Left renal cortex interstitium (tissue), 4 donors: ENCODE data around the gene OBSL1. TPM values are rescaled to one million over a fixed set of nuclear protein-coding genes. Genes with fewer than 3 reads are reported as not detected.

Experiments
- DNase-seq, 4 donors: peaks; one replicate each; pipeline ENCODE4 v3.0.0-alpha.2; 2013; ENCODE audit warnings: low read depth in 4 of 4, low spot score in 2 of 4, missing footprints in 1 of 4
- polyA plus RNA-seq, 4 donors: library from polyadenylated mRNA; unstranded; fragments of 120-200 nt; gene quantifications; one replicate each; pipeline ENCODE4 v1.2.1, GENCODE V29; 2013; ENCODE audit not compliant: insufficient read length in 4 of 4

OBSL1 gene
- 100 to 1,000 TPM; 127 to 208 (median 175) TPM for polyA plus RNA-seq

- DNase-seq: no peak
Observed at GRCh38 chr2:219571311-219572236, at the start of gene OBSL1. Gene OBSL1, minus strand, starts transcription at chr2:219571539. Its CDS starts 307 bp downstream, at chr2:219571232.

GRCh38 chr2:219620546-219620945 lies 49.2 kb upstream of the OBSL1 start:
- DNase-seq: no peak

- no peak for DNase-seq
Observed at GRCh38 chr2:219619235-219619634, 47.9 kb upstream of the OBSL1 start.

- no peak for DNase-seq
Observed at GRCh38 chr2:219618733-219619122, 47.4 kb upstream of the OBSL1 start.

- DNase-seq: no peak
Observed at GRCh38 chr2:219616550-219616949, 45.2 kb upstream of the OBSL1 start.

DNA sequence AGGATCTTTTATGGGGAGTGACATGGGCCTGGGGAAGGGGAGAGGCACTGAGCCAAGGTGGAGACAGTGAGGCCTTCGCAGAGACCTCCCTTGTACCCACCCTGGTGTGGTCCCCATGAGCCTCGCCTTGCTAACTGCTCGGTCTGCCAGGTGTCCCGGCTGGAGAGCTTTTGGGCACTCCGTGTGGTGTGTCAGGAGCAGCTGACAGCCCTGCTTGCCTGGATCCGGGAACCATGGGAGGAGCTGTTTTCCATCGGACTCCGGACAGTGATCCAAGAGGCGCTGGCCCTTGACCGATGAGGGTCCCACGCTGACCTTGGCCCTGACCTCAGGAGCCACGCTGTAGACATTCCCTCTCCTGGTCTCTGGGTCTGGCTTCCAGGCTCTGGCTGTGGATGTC lies 44.6 kb upstream of the OBSL1 start:
- DNase-seq: no peak

DNA sequence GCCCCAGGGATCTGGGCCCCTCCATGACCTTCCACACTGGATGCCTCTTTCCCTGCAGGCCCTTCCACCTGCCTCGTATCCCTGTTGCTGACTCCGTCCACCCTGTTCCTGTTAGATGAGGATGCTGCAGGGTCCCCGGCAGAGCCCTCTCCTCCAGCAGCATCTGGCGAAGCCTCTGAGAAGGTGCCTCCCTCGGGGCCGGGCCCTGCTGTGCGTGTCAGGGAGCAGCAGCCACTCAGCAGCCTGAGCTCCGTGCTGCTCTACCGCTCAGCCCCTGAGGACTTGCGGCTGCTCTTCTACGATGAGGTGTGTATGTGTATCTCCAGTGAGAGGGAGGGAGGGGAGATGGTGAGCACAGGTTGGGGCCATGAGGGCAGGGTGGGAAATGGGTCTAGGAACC lies 43.7 kb upstream of the OBSL1 start:
- no peak for DNase-seq

GRCh38 chr2:219614076-219614860 lies 42.9 kb upstream of the OBSL1 start:
- DNase-seq: no peak

GRCh38 chr2:219613461-219614070 lies 42.2 kb upstream of the OBSL1 start:
- no peak for DNase-seq

DNA sequence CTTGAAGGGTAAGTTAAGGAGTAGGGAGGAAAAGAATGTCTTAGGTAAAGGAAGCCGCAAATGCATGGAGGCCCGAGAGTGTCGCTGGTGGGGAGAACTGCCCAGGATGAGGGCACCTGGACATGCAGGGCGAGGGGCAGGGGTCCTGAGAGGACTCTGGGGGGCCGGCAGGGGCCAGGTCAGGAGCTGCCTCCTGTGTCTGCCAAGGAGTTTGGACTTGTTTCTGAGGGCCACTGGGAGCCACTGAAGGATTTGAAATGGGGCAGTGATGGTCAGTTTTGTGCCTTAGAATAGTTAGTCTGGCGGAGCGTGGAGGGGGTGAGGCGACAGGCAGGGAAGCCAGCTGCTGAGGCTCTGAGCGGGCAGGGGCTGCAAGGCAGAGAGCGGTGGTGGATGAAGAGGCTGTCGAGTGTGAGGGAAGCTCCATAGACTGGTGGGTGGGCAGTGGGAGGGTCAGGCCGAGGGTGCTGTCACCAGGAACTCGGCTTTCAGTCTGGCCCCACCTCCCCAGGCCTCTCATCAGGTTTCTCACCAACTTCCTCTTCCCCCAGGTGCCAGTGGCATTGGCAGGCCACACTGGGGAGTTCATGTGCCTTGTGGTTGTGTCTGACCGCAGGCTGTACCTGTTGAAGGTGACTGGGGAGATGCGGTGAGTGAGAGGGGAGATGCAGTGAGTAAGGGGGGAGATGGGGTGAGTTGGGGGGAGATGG lies 41.4 kb upstream of the OBSL1 start:
- DNase-seq: no peak

DNA sequence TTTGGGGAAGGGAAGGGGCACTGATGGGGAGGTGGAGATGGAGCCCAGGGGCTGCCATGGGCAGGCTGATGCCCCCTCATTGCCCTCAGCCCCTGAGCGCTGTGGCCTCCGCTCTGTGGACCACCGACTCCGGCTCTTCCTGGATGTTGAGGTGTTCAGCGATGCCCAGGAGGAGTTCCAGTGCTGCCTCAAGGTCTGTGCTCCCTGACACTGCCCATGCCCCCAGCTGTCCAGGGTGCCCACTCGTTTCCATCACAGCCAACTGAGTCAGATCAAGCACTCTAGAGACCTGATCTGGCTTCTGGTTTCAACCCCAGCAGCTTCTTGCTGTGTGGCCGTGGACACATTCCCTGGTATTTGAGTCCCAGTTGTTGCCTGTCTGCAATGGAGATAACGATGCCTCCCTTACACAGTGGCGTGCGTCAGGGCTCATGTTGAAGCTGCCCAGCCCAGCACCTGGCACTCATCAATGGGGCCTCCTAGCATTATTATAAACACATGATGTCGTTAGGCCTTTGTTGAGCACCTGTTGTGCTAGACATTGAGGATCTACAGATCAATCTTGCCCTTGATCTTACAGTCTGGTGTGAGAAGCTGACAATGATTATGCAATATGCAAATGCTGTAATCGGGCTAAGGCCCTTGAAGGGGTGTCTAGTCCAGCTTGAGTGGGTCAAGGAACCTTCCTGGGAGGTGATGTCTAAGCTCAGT lies 40.7 kb upstream of the OBSL1 start:
- DNase-seq: no peak

DNA sequence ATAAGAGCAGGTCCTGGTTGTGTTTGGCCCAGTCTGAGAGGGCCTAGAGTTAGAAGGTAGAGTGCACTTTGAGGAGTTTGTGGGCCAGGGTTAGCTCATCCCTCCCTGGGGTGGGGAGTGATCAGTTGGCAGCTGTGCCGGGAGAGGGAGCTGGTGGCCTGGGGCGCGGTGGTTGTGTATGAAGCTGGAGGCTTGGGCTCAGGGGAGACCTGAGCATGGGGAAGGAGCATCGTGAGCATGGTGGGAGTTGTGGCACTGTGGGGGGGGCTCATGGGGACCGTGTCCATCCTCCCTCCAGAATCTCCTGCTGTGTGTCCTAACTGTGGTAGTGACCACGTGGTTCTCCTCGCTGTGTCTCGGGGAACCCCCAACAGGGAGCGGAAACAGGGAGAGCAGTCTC lies 40.0 kb upstream of the OBSL1 start:
- no peak for DNase-seq

- no peak for DNase-seq
Observed at GRCh38 chr2:219609149-219609750, 37.9 kb upstream of the OBSL1 start.

DNA sequence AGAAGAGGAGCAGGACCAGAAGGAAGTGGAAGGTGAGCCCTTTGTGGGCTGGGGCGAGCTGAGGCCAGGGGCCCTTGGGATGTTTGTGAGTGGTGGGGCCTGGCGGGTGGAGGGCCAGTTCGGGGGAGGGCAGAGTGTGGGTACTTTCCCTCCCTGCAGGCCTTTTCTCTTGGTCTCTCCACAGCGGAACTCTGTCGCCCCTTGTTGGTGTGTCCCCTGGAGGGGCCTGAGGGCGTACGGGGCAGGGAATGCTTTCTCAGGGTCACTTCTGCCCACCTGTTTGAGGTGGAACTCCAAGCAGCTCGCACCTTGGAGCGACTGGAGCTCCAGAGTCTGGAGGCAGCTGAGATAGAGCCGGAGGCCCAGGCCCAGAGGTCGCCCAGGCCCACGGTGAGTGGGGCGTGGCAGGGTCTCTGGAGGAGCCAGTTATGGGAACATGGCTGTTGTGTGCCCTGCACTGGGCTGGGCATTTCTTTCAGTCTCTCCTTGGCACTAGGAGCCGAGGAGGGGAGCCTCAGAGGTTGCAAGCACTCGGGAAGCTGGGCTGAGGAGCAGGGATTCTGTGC lies 37.1 kb upstream of the OBSL1 start:
- DNase-seq: no peak

DNA sequence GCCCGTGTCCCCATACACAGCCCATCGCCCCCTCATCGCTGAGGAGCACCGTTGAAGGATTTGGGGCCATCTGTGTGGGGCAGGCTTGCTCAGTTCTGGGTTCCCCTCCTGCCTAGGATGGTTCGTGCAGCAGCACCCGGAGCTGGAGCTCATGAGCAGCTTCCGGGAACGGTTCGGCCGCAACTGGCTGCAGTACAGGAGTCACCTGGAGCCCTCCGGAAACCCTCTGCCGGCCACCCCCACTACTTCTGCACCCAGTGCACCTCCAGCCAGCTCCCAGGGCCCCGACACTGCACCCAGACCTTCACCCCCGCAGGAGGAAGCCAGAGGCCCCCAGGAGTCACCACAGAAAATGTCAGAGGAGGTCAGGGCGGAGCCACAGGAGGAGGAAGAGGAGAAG lies 36.6 kb upstream of the OBSL1 start:
- DNase-seq: no peak

GRCh38 chr2:219605607-219605954 lies 34.2 kb upstream of the OBSL1 start:
- DNase-seq: no peak

DNA sequence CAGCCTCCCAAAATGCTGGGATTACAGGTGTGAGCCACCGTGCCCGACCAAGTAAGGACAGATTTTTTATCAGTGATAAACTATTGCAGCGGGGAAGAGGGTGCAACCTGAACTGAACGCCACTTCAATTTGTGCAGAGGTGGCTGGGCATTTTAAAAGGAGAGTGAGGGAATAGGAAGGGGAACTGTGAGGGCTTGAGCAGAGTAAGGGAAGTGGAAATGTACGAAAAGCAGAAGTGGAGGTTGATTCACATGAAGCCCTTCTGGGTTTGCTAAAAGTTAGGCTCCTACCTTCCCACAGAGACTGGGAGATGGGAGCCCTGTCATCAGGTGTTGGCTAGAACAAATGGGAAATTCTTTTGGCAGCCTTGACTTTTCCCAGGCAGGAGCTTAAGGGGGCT lies 32.4 kb upstream of the OBSL1 start:
- DNase-seq: no peak

DNA sequence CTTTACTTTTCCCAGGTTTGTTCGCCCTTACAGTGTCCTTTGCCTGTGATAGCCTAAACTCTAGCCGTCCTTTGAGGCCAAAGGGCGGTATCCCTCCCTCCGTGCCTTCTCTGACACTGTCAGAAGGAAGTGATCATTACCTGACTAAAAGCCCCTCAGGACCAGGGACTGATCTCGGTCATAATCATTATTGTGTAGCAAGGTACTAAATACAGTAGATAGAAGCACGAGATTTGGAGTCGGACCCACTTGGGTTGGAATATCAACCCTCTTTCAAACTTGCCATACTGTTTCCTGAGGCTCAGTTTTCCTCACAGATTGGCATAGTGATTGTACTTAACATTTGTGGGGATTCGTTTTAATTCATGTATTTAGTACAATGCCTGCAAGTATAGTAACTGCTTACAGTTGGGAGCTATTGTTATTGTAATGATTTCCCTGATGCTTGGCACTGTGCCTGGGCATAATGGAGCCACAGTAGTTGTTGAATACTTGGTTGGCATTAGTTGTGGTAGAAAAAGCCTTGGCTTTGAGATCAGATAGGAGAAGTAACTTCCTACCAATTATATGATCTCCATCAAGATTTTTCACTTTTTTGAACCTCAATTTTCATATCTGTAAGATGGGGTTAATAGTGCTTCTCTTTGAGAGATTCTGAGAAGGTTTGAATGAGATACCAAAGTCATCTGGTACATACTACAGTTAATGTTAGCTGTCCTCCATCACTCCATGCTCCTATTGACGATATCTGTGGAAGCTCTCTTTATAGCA lies 27.2 kb upstream of the OBSL1 start:
- DNase-seq: no peak
